ENCODE results near the gene RASSF9. TPM values are rescaled to one million over a fixed set of nuclear protein-coding genes. Genes with fewer than 3 reads are reported as not detected.

The RASSF9 gene
- total RNA-seq, 1 donor from 2014 or later: 0.16 TPM

GRCh38 chr12:85829391-85829790 is 6.8 kb downstream of the RASSF9 start:
- H3K9me3 Mint-ChIP-seq (ENCODE audit: unreplicated experiment): no peaks in the 10 kb centered on the region
- no peaks in the 10 kb centered on the region for H3K27me3 Mint-ChIP-seq (ENCODE audit: unreplicated experiment)
- no peaks in the 10 kb centered on the region for H3K36me3 Mint-ChIP-seq (ENCODE audit: unreplicated experiment)
- peaks cover 9% of the 10 kb centered on the region for H3K4me1 Mint-ChIP-seq (ENCODE audit: unreplicated experiment)
- no peak for TF ChIP-seq CTCF (IDR thresholded peaks at IDR 0.05)
- DNase-seq (ENCODE audit: extremely low spot score, unreplicated experiment): no peak
- H3K4me3 Mint-ChIP-seq (ENCODE audit: unreplicated experiment): no peak overlapping the region
- H3K27ac Mint-ChIP-seq (ENCODE audit: unreplicated experiment): no peak overlapping the region

- H3K9me3 Mint-ChIP-seq (ENCODE audit: unreplicated experiment): no peaks in the 10 kb centered on the region
- no peaks in the 10 kb centered on the region for H3K27me3 Mint-ChIP-seq (ENCODE audit: unreplicated experiment)
- H3K4me1 Mint-ChIP-seq (ENCODE audit: unreplicated experiment): peaks cover 12% of the 10 kb centered on the region
- TF ChIP-seq CTCF (IDR thresholded peaks at IDR 0.05): no peak
- no peak overlapping the region for H3K27ac Mint-ChIP-seq (ENCODE audit: unreplicated experiment)
- DNase-seq (ENCODE audit: extremely low spot score, unreplicated experiment): no peak
- H3K36me3 Mint-ChIP-seq (ENCODE audit: unreplicated experiment): no peaks in the 10 kb centered on the region
- H3K4me3 Mint-ChIP-seq (ENCODE audit: unreplicated experiment): no peak overlapping the region
Measured at GRCh38 chr12:85828576-85828975, 7.6 kb downstream of the RASSF9 start.

- no peak for TF ChIP-seq CTCF (IDR thresholded peaks at IDR 0.05)
- DNase-seq (ENCODE audit: extremely low spot score, unreplicated experiment): no peak
- Mint-ChIP-seq H3K4me1 (ENCODE audit: unreplicated experiment) (peaks cover 33% of the 10 kb centered on the region), H3K27me3 (ENCODE audit: unreplicated experiment) (no peaks in the 10 kb centered on the region), H3K36me3 (ENCODE audit: unreplicated experiment) (no peaks in the 10 kb centered on the region), H3K27ac (ENCODE audit: unreplicated experiment) (no peak overlapping the region), H3K4me3 (ENCODE audit: unreplicated experiment) (no peak overlapping the region), H3K9me3 (ENCODE audit: unreplicated experiment) (no peaks in the 10 kb centered on the region)
Measured at GRCh38 chr12:85825746-85826145, 10.5 kb downstream of the RASSF9 start.

- Mint-ChIP-seq H3K27me3 (ENCODE audit: unreplicated experiment) (no peaks in the 10 kb centered on the region), H3K9me3 (ENCODE audit: unreplicated experiment) (no peaks in the 10 kb centered on the region), H3K27ac (ENCODE audit: unreplicated experiment) (no peak overlapping the region), H3K4me1 (ENCODE audit: unreplicated experiment) (peaks cover 35% of the 10 kb centered on the region), H3K36me3 (ENCODE audit: unreplicated experiment) (no peaks in the 10 kb centered on the region), H3K4me3 (ENCODE audit: unreplicated experiment) (no peak overlapping the region)
- DNase-seq (ENCODE audit: extremely low spot score, unreplicated experiment): no peak
- TF ChIP-seq CTCF (IDR thresholded peaks at IDR 0.05): no peak
Measured at GRCh38 chr12:85823436-85824180, 12.6 kb downstream of the RASSF9 start.

- no peaks in the 10 kb centered on the region for H3K9me3 Mint-ChIP-seq (ENCODE audit: unreplicated experiment)
- DNase-seq (ENCODE audit: extremely low spot score, unreplicated experiment): no peak
- no peaks in the 10 kb centered on the region for H3K36me3 Mint-ChIP-seq (ENCODE audit: unreplicated experiment)
- H3K27ac Mint-ChIP-seq (ENCODE audit: unreplicated experiment): no peak overlapping the region
- peaks cover 35% of the 10 kb centered on the region for H3K4me1 Mint-ChIP-seq (ENCODE audit: unreplicated experiment)
- no peak for TF ChIP-seq CTCF (IDR thresholded peaks at IDR 0.05)
- no peaks in the 10 kb centered on the region for H3K27me3 Mint-ChIP-seq (ENCODE audit: unreplicated experiment)
- H3K4me3 Mint-ChIP-seq (ENCODE audit: unreplicated experiment): no peak overlapping the region
Measured at GRCh38 chr12:85821759-85822158, 14.4 kb downstream of the RASSF9 start.

Measured in osteocyte (in vitro differentiated cells).